Activated naive CD8-positive, alpha-beta T cell treated with anti-CD3 and anti-CD28 coated beads, Interleukin-2, amount 10 ng/mL, durations not matched to agents 7 days and 5 days (primary cell): ENCODE results near the gene RFX3. TPM values are rescaled to one million over a fixed set of nuclear protein-coding genes. Genes with fewer than 3 reads are reported as not detected.

Experiments used
- ATAC-seq: fragments of 150-1000 bp; cut with Tn5 transposase; one replicate; pipeline ENCODE4 v1.10.0; 2021; ENCODE audit warnings: low read depth, moderate library complexity
- POLR2A ChIA-PET: fragments of 350-600 bp; sonication (Branson Sonifier 250); formaldehyde crosslinking; loops from one replicate; lab custom pipeline; 2021; ENCODE audit warnings: antibody characterized with exemption; lab: Charles Lee
- DNase-seq: peaks from one replicate; pipeline ENCODE4 v3.0.0; 2021
- H3K27ac Mint-ChIP-seq: one replicate; pipeline ENCODE4 v1.8.0; 2022; ENCODE audit warnings: mild to moderate bottlenecking, mixed read lengths
- H3K27me3 Mint-ChIP-seq: one replicate; pipeline ENCODE4 v1.8.0; 2022; ENCODE audit warnings: mild to moderate bottlenecking, moderate library complexity, mixed read lengths
- H3K36me3 Mint-ChIP-seq: one replicate; pipeline ENCODE4 v1.8.0; 2021; ENCODE audit warnings: mild to moderate bottlenecking, mixed read lengths
- H3K4me1 Mint-ChIP-seq: one replicate; pipeline ENCODE4 v1.8.0; 2021; ENCODE audit warnings: mixed read lengths
- H3K4me3 Mint-ChIP-seq: one replicate; pipeline ENCODE4 v1.8.0; 2022; ENCODE audit warnings: mild to moderate bottlenecking, moderate library complexity, mixed read lengths
- H3K9me3 Mint-ChIP-seq: one replicate; pipeline ENCODE4 v1.8.0; 2021; ENCODE audit warnings: mixed read lengths
- total RNA-seq, 2 experiments: library from RNA; stranded (reverse); gene quantifications; one replicate each; pipeline ENCODE4 v1.2.3, GENCODE V29; 2021

The RFX3 gene
- total RNA-seq, 2 experiments from 2014 or later = 13.5 to 16.2 TPM

- no peak for ATAC-seq
- peaks cover 20% of the 10 kb centered on the region for H3K27me3 Mint-ChIP-seq
- POLR2A ChIA-PET = no interaction called here
- no peak for DNase-seq
- H3K4me1 Mint-ChIP-seq = no peaks in the 10 kb centered on the region
- H3K36me3 Mint-ChIP-seq = no peaks in the 10 kb centered on the region
- no peak overlapping the region for H3K4me3 Mint-ChIP-seq
- H3K9me3 Mint-ChIP-seq = no peaks in the 10 kb centered on the region
- no peak overlapping the region for H3K27ac Mint-ChIP-seq
Measured at GRCh38 chr9:3205421-3206095, 320.2 kb downstream of the RFX3 start.

- POLR2A ChIA-PET = no interaction called here
- H3K4me1 Mint-ChIP-seq = no peaks in the 10 kb centered on the region
Measured at GRCh38 chr9:3200331-3200774, 325.4 kb downstream of the RFX3 start.

GRCh38 chr9:3193791-3194190 lies 332.0 kb downstream of the RFX3 start:
- DNase-seq (no peak), ATAC-seq (no peak)
- H3K27ac Mint-ChIP-seq = no peak overlapping the region
- peaks cover 17% of the 10 kb centered on the region for H3K27me3 Mint-ChIP-seq
- H3K4me1 Mint-ChIP-seq = no peaks in the 10 kb centered on the region
- H3K9me3 Mint-ChIP-seq = no peaks in the 10 kb centered on the region
- POLR2A ChIA-PET = no interaction called here
- no peaks in the 10 kb centered on the region for H3K36me3 Mint-ChIP-seq
- no peak overlapping the region for H3K4me3 Mint-ChIP-seq

More at GRCh38 chr9:3200331-3200774, 325.4 kb downstream of the RFX3 start:
- no peaks in the 10 kb centered on the region for H3K9me3 Mint-ChIP-seq
- no peaks in the 10 kb centered on the region for H3K36me3 Mint-ChIP-seq
- no peak for DNase-seq
- no peak overlapping the region for H3K27ac Mint-ChIP-seq
- ATAC-seq = no peak
- peaks cover 2% of the 10 kb centered on the region for H3K27me3 Mint-ChIP-seq
- H3K4me3 Mint-ChIP-seq = no peak overlapping the region

GRCh38 chr9:3191715-3192114 lies 334.1 kb downstream of the RFX3 start:
- POLR2A ChIA-PET = no interaction called here
- DNase-seq = no peak
- Mint-ChIP-seq H3K36me3 (no peaks in the 10 kb centered on the region), H3K27ac (no peak overlapping the region), H3K9me3 (no peaks in the 10 kb centered on the region), H3K4me1 (no peaks in the 10 kb centered on the region), H3K4me3 (no peak overlapping the region), H3K27me3 (peaks cover 26% of the 10 kb centered on the region)
- no peak for ATAC-seq

- DNase-seq = no peak
- ATAC-seq = no peak
- Mint-ChIP-seq H3K36me3 (no peaks in the 10 kb centered on the region), H3K4me3 (no peak overlapping the region), H3K4me1 (no peaks in the 10 kb centered on the region), H3K9me3 (no peaks in the 10 kb centered on the region), H3K27me3 (peaks cover 31% of the 10 kb centered on the region), H3K27ac (no peak overlapping the region)
- POLR2A ChIA-PET = no interaction called here
Measured at GRCh38 chr9:3189113-3189861, 336.5 kb downstream of the RFX3 start.

GRCh38 chr9:3186751-3187150 lies 339.1 kb downstream of the RFX3 start:
- no peak for ATAC-seq

GRCh38 chr9:3181049-3181953 lies 344.5 kb downstream of the RFX3 start:
- Mint-ChIP-seq H3K27me3 (peaks cover 46% of the 10 kb centered on the region), H3K27ac (no peak overlapping the region)

More at GRCh38 chr9:3186751-3187150, 339.1 kb downstream of the RFX3 start:
- no peaks in the 10 kb centered on the region for H3K9me3 Mint-ChIP-seq
- H3K27me3 Mint-ChIP-seq = peaks cover 37% of the 10 kb centered on the region
- no peaks in the 10 kb centered on the region for H3K4me1 Mint-ChIP-seq
- POLR2A ChIA-PET = no interaction called here
- no peak overlapping the region for H3K27ac Mint-ChIP-seq
- no peak for DNase-seq
- H3K36me3 Mint-ChIP-seq = no peaks in the 10 kb centered on the region
- H3K4me3 Mint-ChIP-seq = no peak overlapping the region

GRCh38 chr9:3180696-3181048 lies 345.1 kb downstream of the RFX3 start:
- peak overlapping the region; percentile 68 for H3K4me3 Mint-ChIP-seq
- H3K27ac Mint-ChIP-seq = no peak overlapping the region
- H3K4me1 Mint-ChIP-seq = peaks cover 1% of the 10 kb centered on the region
- DNase-seq = no peak
- peaks cover 46% of the 10 kb centered on the region for H3K27me3 Mint-ChIP-seq
- no peaks in the 10 kb centered on the region for H3K36me3 Mint-ChIP-seq
- no peak for ATAC-seq
- POLR2A ChIA-PET = interaction anchor here (0.8 kb wide), 1 partner anchor 337 kb away, joined by 3 read pairs; the partner anchor contains the start of gene PUM3
- H3K9me3 Mint-ChIP-seq = no peaks in the 10 kb centered on the region

More at GRCh38 chr9:3181049-3181953, 344.5 kb downstream of the RFX3 start:
- ATAC-seq (peak; percentile 84), DNase-seq (peak; percentile 48)
- Mint-ChIP-seq H3K4me1 (peaks cover 1% of the 10 kb centered on the region), H3K9me3 (no peaks in the 10 kb centered on the region), H3K36me3 (no peaks in the 10 kb centered on the region), H3K4me3 (peak overlapping the region; percentile 68)
- POLR2A ChIA-PET = interaction anchor here (0.8 kb wide), 1 partner anchor 337 kb away, joined by 3 read pairs; the partner anchor contains the start of gene PUM3

GRCh38 chr9:3179711-3180110 lies 346.1 kb downstream of the RFX3 start:
- POLR2A ChIA-PET = no interaction called here
- DNase-seq = no peak

GRCh38 chr9:3177936-3178335 lies 347.9 kb downstream of the RFX3 start:
- no peak overlapping the region for H3K4me3 Mint-ChIP-seq
- POLR2A ChIA-PET = no interaction called here
- peaks cover 1% of the 10 kb centered on the region for H3K4me1 Mint-ChIP-seq
- H3K36me3 Mint-ChIP-seq = no peaks in the 10 kb centered on the region
- no peak for ATAC-seq
- no peaks in the 10 kb centered on the region for H3K9me3 Mint-ChIP-seq
- no peak for DNase-seq
- H3K27ac Mint-ChIP-seq = no peak overlapping the region
- H3K27me3 Mint-ChIP-seq = peaks cover 40% of the 10 kb centered on the region

More at GRCh38 chr9:3179711-3180110, 346.1 kb downstream of the RFX3 start:
- Mint-ChIP-seq H3K9me3 (no peaks in the 10 kb centered on the region), H3K27me3 (peaks cover 47% of the 10 kb centered on the region), H3K36me3 (no peaks in the 10 kb centered on the region), H3K4me1 (peaks cover 1% of the 10 kb centered on the region), H3K4me3 (no peak overlapping the region), H3K27ac (no peak overlapping the region)
- no peak for ATAC-seq

GRCh38 chr9:3177146-3177761 lies 348.5 kb downstream of the RFX3 start:
- Mint-ChIP-seq H3K27me3 (peaks cover 34% of the 10 kb centered on the region), H3K4me1 (peaks cover 1% of the 10 kb centered on the region), H3K36me3 (no peaks in the 10 kb centered on the region), H3K4me3 (no peak overlapping the region), H3K9me3 (no peaks in the 10 kb centered on the region), H3K27ac (no peak overlapping the region)
- POLR2A ChIA-PET = no interaction called here
- no peak for ATAC-seq
- no peak for DNase-seq

GRCh38 chr9:3173374-3173773 lies 352.4 kb downstream of the RFX3 start:
- no peaks in the 10 kb centered on the region for H3K36me3 Mint-ChIP-seq
- H3K27ac Mint-ChIP-seq = no peak overlapping the region
- no peak overlapping the region for H3K4me3 Mint-ChIP-seq
- POLR2A ChIA-PET = no interaction called here
- no peaks in the 10 kb centered on the region for H3K9me3 Mint-ChIP-seq
- H3K4me1 Mint-ChIP-seq = no peaks in the 10 kb centered on the region
- DNase-seq (no peak), ATAC-seq (no peak)
- peaks cover 26% of the 10 kb centered on the region for H3K27me3 Mint-ChIP-seq

- Mint-ChIP-seq H3K36me3 (no peaks in the 10 kb centered on the region), H3K27ac (no peak overlapping the region), H3K4me1 (no peaks in the 10 kb centered on the region), H3K4me3 (no peak overlapping the region), H3K9me3 (no peaks in the 10 kb centered on the region), H3K27me3 (peaks cover 32% of the 10 kb centered on the region)
- no peak for DNase-seq
- no peak for ATAC-seq
- POLR2A ChIA-PET = no interaction called here
Measured at GRCh38 chr9:3170819-3171218, 355.0 kb downstream of the RFX3 start.
